Activated gamma-delta T cell (primary cell): ENCODE results near the gene DTNB.

Source experiments
- DNase-seq: peaks from one replicate; lab custom pipeline; 2025; lab: John Stamatoyannopoulos, UW

DTNB gene

GRCh38 chr2:25499157-25499556, 174.2 kb downstream of the DTNB start:
- DNase-seq = no peak

- DNase-seq = no peak
Measured at GRCh38 chr2:25497918-25498407, 175.4 kb downstream of the DTNB start.

GRCh38 chr2:25497229-25497917, 176.0 kb downstream of the DTNB start:
- no peak for DNase-seq

- DNase-seq = no peak
Measured at GRCh38 chr2:25494616-25495015, 178.8 kb downstream of the DTNB start.

GRCh38 chr2:25493207-25493606, 180.2 kb downstream of the DTNB start:
- no peak for DNase-seq

- no peak for DNase-seq
Measured at GRCh38 chr2:25492726-25493125, 180.7 kb downstream of the DTNB start.

- no peak for DNase-seq
Measured at GRCh38 chr2:25491966-25492532, 181.3 kb downstream of the DTNB start.

- no peak for DNase-seq
Measured at GRCh38 chr2:25491003-25491696, 182.2 kb downstream of the DTNB start.

GRCh38 chr2:25490217-25490616, 183.2 kb downstream of the DTNB start:
- DNase-seq = no peak

GRCh38 chr2:25489631-25490030, 183.7 kb downstream of the DTNB start:
- DNase-seq = no peak

- DNase-seq = no peak
Measured at GRCh38 chr2:25483607-25484266, 189.6 kb downstream of the DTNB start.

GRCh38 chr2:25482341-25482740, 191.0 kb downstream of the DTNB start:
- no peak for DNase-seq

GRCh38 chr2:25481381-25482300, 191.7 kb downstream of the DTNB start:
- DNase-seq = no peak

GRCh38 chr2:25480561-25480960, 192.8 kb downstream of the DTNB start:
- DNase-seq = no peak

GRCh38 chr2:25479761-25480160, 193.6 kb downstream of the DTNB start:
- no peak for DNase-seq

GRCh38 chr2:25478736-25479135, 194.6 kb downstream of the DTNB start:
- no peak for DNase-seq

GRCh38 chr2:25473758-25474340, 199.5 kb downstream of the DTNB start:
- DNase-seq = no peak

GRCh38 chr2:25473131-25473530, 200.2 kb downstream of the DTNB start:
- DNase-seq = no peak

- no peak for DNase-seq
Measured at GRCh38 chr2:25470806-25471205, 202.6 kb downstream of the DTNB start.

GRCh38 chr2:25467743-25468142, 205.6 kb downstream of the DTNB start:
- DNase-seq = no peak

GRCh38 chr2:25462021-25462420, 211.4 kb downstream of the DTNB start:
- no peak for DNase-seq
